Astrocyte of the spinal cord (primary cell): ENCODE measurements around the gene MKNK1.
A peak's percentile ranks its signal among the peaks of the same experiment; 100 is the strongest.

ENCODE experiments used
- DNase-seq: peaks from one replicate; pipeline ENCODE4 v3.0.0; 2011; ENCODE audit warnings: low read depth, low spot score
- H3K4me3 ChIP-seq: 2 replicates; pipeline ENCODE4 v1.5.1; 2011; ENCODE audit warnings: low read depth, mild to moderate bottlenecking, low read length, moderate library complexity
- in situ Hi-C: cut with HindIII; loops from 2 replicates; pipeline ENCODE4 v1.10.0; 2017; ENCODE audit warnings: low sequenced_read_pairs
- TF ChIP-seq, protein P1 (sequence below): IDR thresholded peaks from 2 replicates; pipeline ENCODE4 v1.5.1; 2012; ENCODE audit warnings: low read depth, mild to moderate bottlenecking, low read length, inconsistent platforms

The MKNK1 gene

GRCh38 chr1:46530311-46530710 lies 73.8 kb downstream of the MKNK1 start:
- no peak for DNase-seq
- no peak overlapping the region for H3K4me3 ChIP-seq
- TF ChIP-seq, protein P1, sequence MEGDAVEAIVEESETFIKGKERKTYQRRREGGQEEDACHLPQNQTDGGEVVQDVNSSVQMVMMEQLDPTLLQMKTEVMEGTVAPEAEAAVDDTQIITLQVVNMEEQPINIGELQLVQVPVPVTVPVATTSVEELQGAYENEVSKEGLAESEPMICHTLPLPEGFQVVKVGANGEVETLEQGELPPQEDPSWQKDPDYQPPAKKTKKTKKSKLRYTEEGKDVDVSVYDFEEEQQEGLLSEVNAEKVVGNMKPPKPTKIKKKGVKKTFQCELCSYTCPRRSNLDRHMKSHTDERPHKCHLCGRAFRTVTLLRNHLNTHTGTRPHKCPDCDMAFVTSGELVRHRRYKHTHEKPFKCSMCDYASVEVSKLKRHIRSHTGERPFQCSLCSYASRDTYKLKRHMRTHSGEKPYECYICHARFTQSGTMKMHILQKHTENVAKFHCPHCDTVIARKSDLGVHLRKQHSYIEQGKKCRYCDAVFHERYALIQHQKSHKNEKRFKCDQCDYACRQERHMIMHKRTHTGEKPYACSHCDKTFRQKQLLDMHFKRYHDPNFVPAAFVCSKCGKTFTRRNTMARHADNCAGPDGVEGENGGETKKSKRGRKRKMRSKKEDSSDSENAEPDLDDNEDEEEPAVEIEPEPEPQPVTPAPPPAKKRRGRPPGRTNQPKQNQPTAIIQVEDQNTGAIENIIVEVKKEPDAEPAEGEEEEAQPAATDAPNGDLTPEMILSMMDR: no peak
- in situ Hi-C loops: no loop called here

DNA sequence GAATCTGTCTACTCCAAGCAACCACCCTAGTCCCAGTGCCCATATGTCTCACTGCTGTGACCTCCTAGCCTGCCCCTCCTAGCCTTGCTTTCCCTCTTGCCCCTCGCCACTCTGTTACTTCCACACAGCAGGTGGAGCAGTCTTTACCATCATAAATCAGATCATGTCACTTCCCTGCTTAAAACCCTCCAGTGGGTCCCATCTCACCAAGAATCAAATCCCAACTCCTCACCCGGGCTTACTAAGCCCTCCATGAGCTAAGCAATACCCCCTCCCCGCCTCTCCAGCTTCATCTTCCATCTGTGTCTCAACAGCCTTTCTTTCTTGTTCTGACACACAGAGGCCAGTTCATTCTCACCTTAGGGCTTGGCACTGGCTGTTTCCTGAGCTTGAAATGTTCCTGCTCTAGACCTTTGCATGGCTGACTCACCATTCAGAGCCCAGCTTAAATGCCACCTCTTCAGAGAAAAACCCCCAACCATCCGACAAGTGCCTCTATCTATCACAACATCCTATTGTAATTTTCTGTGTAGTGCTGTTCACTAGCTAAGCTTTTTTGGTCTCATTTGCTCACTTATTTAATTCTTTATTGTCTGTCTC lies 74.9 kb downstream of the MKNK1 start:
- in situ Hi-C loops: no loop called here
- H3K4me3 ChIP-seq: no peak overlapping the region
- no peak for DNase-seq
- TF ChIP-seq, protein P1: no peak

DNA sequence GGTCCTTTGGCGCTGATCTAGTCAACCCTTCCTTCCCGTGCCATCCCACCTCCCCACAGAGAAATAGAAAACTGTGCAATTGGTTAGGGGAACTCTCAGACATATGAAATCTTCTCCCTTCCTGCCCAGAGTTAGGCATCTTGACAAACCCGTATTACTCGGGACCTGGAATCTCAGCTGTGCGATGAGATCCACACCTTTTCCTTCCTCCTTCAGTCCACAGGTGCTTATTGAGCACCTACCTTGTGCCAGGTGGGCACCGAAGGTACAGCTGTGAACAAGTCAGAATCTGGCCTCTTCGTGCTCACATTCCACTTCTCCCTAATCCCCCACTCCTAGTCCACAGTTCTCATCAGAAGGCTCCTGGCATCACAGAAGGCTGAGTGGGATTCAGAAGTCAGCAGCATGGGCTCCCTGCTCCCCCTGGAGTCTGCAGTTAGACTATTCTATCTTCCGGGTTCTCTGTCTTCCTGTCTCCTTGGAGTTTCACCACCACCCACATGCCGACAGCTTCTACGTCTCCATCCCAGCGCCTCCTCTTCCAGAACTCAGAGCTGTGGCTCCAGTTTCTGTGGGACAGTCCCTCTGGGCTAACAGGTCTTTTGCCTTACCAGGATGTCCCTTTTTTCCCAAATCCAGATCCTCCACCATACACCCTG lies 75.6 kb downstream of the MKNK1 start:
- H3K4me3 ChIP-seq: no peak overlapping the region
- no peak for DNase-seq
- TF ChIP-seq, protein P1: peak; percentile 26
- in situ Hi-C loops: no loop called here

DNA sequence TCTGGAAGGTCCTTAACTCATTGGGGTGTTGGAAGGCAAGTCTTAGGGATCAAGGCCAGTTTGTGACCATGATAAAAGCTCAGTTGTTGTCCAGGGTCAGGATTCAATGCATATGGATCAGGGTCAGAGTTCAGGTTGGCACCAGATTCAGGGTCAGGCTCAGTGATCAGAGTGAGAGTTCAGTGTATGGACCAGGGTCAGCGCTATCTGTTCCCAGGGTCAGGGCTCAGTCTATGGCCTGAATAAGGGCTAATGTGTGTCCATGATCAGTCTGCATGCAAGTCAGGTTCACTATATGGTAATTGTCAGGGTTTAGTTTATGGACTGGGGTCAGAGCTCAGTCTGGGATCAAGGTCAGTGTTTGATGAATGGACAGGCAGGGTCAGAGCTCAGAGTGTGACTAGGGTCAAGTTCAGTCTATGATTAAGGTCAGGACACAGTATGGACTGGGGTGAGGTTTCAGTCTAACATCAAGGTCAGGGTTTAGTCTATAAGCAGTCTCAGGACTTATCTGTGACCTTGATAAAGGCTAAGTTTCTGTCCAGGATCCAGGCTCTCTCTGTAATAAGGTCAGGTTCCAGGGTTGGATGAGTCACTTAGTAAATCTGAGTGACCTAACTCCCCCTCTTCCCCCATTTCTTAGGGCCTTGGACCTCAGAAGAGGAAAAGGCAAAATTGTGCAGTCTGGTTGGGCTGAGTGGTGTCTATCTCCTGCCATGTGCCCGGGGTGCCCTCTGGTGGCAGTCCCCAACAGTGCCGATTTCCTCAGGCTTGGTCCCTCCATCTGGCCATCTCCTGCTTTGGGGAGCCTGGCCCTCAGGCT lies 76.4 kb downstream of the MKNK1 start:
- peak; percentile 64 for DNase-seq
- in situ Hi-C loops: no loop called here
- no peak overlapping the region for H3K4me3 ChIP-seq
- TF ChIP-seq, protein P1: peak; percentile 98

GRCh38 chr1:46526691-46527291 lies 77.3 kb downstream of the MKNK1 start:
- H3K4me3 ChIP-seq: no peak overlapping the region
- TF ChIP-seq, protein P1: no peak
- DNase-seq: no peak
- in situ Hi-C loops: no loop called here

DNA sequence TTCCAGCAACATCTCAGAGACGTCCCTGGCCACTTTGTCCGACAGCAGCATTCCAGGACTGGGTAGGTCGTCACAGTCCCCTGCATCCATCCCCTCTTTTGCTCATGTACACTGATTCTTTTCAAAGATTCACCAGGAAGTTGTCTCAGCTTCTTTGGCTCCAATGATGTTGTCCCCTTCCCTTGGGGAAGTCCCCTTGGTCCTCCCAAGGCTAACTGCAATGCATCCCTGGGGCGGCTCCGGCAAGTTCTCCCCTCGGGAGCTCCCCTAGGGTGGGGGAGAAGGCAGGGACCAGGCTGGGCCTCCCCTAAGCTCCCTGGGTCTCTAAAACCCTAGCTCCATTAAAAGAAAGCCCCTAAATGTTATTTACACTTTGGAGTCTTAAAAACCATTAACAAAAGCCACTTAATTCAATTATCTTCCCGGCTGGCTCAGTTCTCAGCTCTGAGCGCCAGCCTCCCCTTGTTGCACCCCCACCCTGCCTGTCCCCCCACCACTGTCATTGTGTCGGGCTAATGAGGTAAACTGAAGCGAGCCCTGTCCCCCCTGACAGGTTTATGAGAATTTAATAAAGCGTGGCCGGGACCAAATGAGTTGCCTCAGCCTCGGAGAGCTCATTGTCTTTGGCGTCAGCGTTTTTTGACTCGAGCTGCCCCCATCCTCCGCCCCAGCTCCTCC lies 77.9 kb downstream of the MKNK1 start:
- TF ChIP-seq, protein P1: no peak
- no peak for DNase-seq
- H3K4me3 ChIP-seq: no peak overlapping the region
- in situ Hi-C loops: no loop called here
